Loucy (cell line): ENCODE measurements around the gene CYB5D1.

ENCODE experiments used
- CTCF ChIP-seq: fragments of 200-600 bp; sonication (generic); conservative IDR thresholded peaks from 2 replicates; pipeline ENCODE4 v1.5.1; 2014; ENCODE audit warnings: mild to moderate bottlenecking, antibody characterized with exemption, low read length
- EZH2phosphoT487 ChIP-seq: fragments of 200-600 bp; IDR thresholded peaks from 2 replicates; pipeline ENCODE4 v1.6.1; 2018; ENCODE audit warnings: antibody characterized with exemption, mild to moderate bottlenecking, moderate library complexity, borderline replicate concordance

- peak; percentile 75 for TF ChIP-seq CTCF
- TF ChIP-seq EZH2phosphoT487: no peak
These were observed 5.1 kb downstream of the CYB5D1 start for GRCh38 chr17:7862692-7863437.
